Calu3 (cell line): ENCODE data around the gene TERC. TPM values are rescaled to one million over a fixed set of nuclear protein-coding genes. Genes with fewer than 3 reads are reported as not detected.
A peak's percentile ranks its signal among the peaks of the same experiment; 100 is the strongest.

Experiments used
- BruUV-seq: library from RNA; stranded (reverse); fragments of 400-500 nt; replicated peaks from 2 replicates; lab custom pipeline; 2021; lab: Mats Ljungman, UMichigan
- CTCF ChIA-PET: fragments of 300-600 bp; sonication (Branson Sonifier 250); formaldehyde crosslinking; loops from one replicate; lab custom pipeline; 2022; ENCODE audit warnings: antibody characterized with exemption; lab: Charles Lee
- DNase-seq: peaks from one replicate; pipeline ENCODE4 v3.0.0; 2022
- H3K27ac Mint-ChIP-seq: one replicate; pipeline ENCODE4 v1.8.0; 2022; ENCODE audit warnings: mixed read lengths; ENCODE audit not compliant: unreplicated experiment
- H3K27me3 Mint-ChIP-seq: one replicate; pipeline ENCODE4 v1.8.0; 2022; ENCODE audit warnings: mixed read lengths; ENCODE audit not compliant: unreplicated experiment
- H3K36me3 Mint-ChIP-seq: one replicate; pipeline ENCODE4 v1.8.0; 2022; ENCODE audit warnings: mild to moderate bottlenecking, moderate library complexity, mixed read lengths; ENCODE audit not compliant: insufficient read depth, unreplicated experiment
- H3K4me1 Mint-ChIP-seq: one replicate; pipeline ENCODE4 v1.8.0; 2022; ENCODE audit warnings: mild to moderate bottlenecking, low read depth, mixed read lengths; ENCODE audit not compliant: unreplicated experiment
- H3K4me3 Mint-ChIP-seq: one replicate; pipeline ENCODE4 v1.8.0; 2022; ENCODE audit warnings: mild to moderate bottlenecking, low read depth, moderate library complexity, mixed read lengths; ENCODE audit not compliant: unreplicated experiment
- H3K9me3 Mint-ChIP-seq: one replicate; pipeline ENCODE4 v1.8.0; 2022; ENCODE audit warnings: low read depth, mixed read lengths; ENCODE audit not compliant: unreplicated experiment
- intact Hi-C: fragments of 100-400 bp; cut with micrococcal nuclease; formaldehyde crosslinking; loops from one replicate; pipeline ENCODE4 v1.10.0; 2022; ENCODE audit not compliant: unreplicated experiment
- total RNA-seq: library from RNA; stranded (reverse); gene quantifications from 2 replicates; pipeline ENCODE4 v1.2.3, GENCODE V29; 2022
- TF ChIP-seq, protein P1 (sequence below): fragments of 200-600 bp; IDR thresholded peaks from one replicate; pipeline ENCODE4 v1.8.0; 2022; ENCODE audit warnings: antibody characterized with exemption; ENCODE audit not compliant: unreplicated experiment

TERC gene
- total RNA-seq, 1 experiment from 2014 or later, result 11.0 TPM

DNA sequence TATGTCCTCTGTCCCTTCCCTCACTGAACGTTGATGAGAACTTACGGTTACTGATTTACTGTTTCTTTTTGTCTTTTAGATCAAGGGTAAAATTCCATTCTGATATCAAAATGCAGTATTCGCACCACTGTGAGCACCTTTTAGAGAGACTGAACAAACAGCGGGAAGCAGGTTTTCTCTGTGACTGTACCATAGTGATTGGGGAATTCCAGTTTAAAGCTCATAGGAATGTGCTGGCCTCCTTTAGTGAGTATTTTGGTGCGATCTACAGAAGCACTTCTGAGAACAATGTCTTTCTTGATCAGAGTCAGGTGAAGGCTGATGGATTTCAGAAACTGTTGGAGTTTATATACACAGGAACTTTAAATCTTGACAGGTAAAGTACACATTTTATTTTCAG, 9.3 kb upstream of the TERC start:
- intact Hi-C loops, result loop anchor here (5.0 kb wide), 2 partner anchors 98 to 273 kb away; no protein-coding TSS in a partner anchor
- BruUV-seq, result TSS peak; percentile 30
- Mint-ChIP-seq H3K36me3 (peaks cover 66% of the 10 kb centered on the region), H3K4me1 (peaks cover 17% of the 10 kb centered on the region), H3K27ac (peak overlapping the region; percentile 97), H3K9me3 (no peaks in the 10 kb centered on the region), H3K27me3 (no peaks in the 10 kb centered on the region), H3K4me3 (peak overlapping the region; percentile 96)
- DNase-seq, result no peak
- CTCF ChIA-PET, result interaction anchor here (0.6 to 1.2 kb wide), 2 partner anchors 105 to 1136 kb away, joined by 4 to 10 read pairs; no protein-coding TSS in a partner anchor
- TF ChIP-seq, protein P1, sequence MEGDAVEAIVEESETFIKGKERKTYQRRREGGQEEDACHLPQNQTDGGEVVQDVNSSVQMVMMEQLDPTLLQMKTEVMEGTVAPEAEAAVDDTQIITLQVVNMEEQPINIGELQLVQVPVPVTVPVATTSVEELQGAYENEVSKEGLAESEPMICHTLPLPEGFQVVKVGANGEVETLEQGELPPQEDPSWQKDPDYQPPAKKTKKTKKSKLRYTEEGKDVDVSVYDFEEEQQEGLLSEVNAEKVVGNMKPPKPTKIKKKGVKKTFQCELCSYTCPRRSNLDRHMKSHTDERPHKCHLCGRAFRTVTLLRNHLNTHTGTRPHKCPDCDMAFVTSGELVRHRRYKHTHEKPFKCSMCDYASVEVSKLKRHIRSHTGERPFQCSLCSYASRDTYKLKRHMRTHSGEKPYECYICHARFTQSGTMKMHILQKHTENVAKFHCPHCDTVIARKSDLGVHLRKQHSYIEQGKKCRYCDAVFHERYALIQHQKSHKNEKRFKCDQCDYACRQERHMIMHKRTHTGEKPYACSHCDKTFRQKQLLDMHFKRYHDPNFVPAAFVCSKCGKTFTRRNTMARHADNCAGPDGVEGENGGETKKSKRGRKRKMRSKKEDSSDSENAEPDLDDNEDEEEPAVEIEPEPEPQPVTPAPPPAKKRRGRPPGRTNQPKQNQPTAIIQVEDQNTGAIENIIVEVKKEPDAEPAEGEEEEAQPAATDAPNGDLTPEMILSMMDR, result no peak

DNA sequence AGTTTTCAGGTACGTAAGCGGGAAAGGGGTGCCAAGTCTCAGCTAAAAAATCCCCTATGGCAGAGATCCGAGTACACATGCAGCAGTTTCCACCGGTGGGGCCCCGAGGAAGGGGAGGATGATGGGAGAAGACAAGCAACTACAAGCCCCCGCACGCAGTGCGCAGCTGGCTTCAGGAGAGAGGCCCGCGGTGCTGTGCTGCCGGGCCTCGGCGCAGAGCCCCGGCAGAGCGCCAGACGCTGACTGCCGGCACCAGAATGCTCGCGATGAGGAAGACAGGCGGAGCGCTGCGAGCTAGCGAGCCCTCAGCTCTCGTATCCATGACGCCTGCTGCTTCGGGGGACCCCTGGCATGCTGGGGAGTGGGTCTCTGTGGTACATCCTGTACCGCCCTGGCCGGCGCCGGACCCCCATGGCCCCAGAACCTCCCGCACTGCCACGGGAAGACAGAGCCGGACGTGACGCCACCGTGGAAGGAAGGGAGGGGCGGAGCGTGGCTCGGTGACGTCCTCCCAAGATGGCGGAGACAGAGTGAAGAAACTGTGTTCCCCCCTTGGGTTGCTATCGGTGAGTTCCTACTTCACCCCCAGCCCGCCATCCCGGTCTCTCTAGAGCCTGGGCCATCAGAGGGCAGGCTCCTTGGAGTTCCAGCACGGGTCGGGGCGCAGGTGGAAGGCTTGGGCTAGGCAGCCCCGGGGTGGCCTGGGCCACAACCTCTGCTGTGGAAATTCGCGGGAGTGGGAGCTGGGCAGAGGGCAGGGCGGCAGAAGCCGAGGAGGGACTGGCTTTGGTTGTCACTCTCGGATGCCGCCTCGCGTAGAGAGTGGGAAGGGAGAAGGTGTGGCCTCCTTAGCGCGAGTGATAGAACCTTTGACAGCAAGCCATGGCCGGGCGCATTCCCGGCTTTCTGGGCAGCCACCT, 8.3 kb upstream of the TERC start, which contains the start of gene MYNN:
Gene MYNN, plus strand, starts transcription at position 500 of the 920 bp plus-strand sequence. CDS start 900 bp downstream, outside the sequence.
- TF ChIP-seq, protein P1, result no peak
- Mint-ChIP-seq H3K9me3 (no peaks in the 10 kb centered on the region), H3K4me1 (peaks cover 17% of the 10 kb centered on the region), H3K27me3 (no peaks in the 10 kb centered on the region), H3K36me3 (peaks cover 70% of the 10 kb centered on the region), H3K4me3 (peak within 1 kb of the TSS; percentile 96), H3K27ac (peak within 1 kb of the TSS; percentile 97)
- CTCF ChIA-PET, result interaction anchor here (0.6 to 1.2 kb wide), 2 partner anchors 104 to 202 kb away, joined by 3 to 4 read pairs; no protein-coding TSS in a partner anchor
- intact Hi-C loops, result loop anchor here (5.0 kb wide), 2 partner anchors 99 to 274 kb away; no protein-coding TSS in a partner anchor
- TSS peak; percentile 98 for BruUV-seq
- peak; percentile 97 for DNase-seq

DNA sequence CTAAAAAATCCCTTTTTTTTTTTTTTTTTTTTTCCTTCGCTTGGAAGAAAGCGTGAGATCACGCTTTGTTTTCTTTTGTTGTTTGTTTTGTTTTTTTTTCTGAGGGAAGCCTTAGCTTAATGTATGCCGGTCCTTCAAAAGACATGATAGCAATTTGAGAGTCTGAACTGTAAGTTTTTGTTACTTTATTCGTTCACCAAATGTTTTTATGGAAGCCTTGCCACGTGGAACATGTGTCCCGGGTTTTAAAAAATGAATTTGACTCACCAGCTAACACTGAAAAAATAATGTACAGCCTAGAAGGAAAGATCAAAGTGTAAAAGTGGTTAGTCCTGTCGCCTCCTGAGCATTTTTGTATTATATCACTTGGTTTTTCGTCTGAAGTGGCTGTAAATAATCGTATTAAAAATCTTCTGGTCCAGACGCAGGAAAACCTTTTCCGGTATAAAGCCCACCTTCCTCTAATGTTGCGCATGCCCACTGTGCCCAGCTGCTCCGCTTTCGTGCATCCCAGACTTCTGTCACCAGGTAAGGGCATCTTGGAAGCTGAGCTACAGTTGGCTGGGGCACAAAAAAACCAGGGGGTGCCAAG, 7.5 kb upstream of the TERC start:
- Mint-ChIP-seq H3K4me3 (peak overlapping the region; percentile 96), H3K27me3 (no peaks in the 10 kb centered on the region), H3K4me1 (peaks cover 17% of the 10 kb centered on the region), H3K27ac (peak overlapping the region; percentile 97), H3K9me3 (no peaks in the 10 kb centered on the region), H3K36me3 (peaks cover 70% of the 10 kb centered on the region)
- intact Hi-C loops, result loop anchor here (5.0 kb wide), 2 partner anchors 100 to 275 kb away; no protein-coding TSS in a partner anchor
- CTCF ChIA-PET, result interaction anchor here (0.6 to 1.1 kb wide), 3 partner anchors 585 to 1394 kb away, joined by 3 to 5 read pairs (median 4); no protein-coding TSS in a partner anchor
- no TSS peak for BruUV-seq
- TF ChIP-seq, protein P1, result no peak
- DNase-seq, result peak; percentile 83
